GM21529 (cell line): ENCODE measurements around the gene EFCAB7.

Source experiments
- ATAC-seq: cut with Tn5 transposase; IDR thresholded peaks from one replicate; pipeline ENCODE4 v1.9.1; 2021; ENCODE audit not compliant: unreplicated experiment

EFCAB7 gene, protein sequence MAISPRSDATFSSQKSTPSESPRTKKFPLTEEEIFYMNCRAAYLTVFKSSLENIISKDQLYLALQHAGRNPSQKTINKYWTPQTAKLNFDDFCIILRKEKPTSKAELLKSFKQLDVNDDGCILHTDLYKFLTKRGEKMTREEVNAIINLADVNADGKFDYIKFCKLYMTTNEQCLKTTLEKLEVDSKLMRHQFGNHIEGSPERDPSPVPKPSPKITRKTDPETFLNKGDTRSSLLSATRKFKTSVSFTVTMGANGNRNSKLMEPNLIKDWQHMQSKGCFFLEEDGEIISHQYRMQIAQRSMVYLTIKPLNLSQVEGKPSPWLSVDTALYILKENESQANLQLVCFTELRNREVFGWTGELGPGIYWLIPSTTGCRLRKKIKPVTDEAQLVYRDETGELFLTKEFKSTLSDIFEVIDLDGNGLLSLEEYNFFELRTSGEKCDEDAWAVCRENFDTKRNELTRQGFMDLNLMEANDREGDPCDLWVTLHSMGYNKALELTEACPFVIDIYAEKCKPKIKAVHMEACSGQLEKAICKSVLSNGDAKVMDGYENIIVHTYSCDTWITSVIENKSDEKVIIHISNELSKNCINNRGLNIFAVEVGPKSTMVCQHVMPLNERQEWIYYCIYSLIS

GRCh38 chr1:63522891-63523728, at the start of gene EFCAB7, which contains the start of gene ITGB3BP:
Gene EFCAB7, plus strand, starts transcription at chr1:63523525. Its CDS starts 2,048 bp downstream, at chr1:63525573.
Gene ITGB3BP, minus strand, starts transcription at chr1:63523225. Its CDS starts 92 bp downstream, at chr1:63523133.
- peak; percentile 89 for ATAC-seq

- no peak for ATAC-seq
Observed at GRCh38 chr1:63475761-63476160, 47.6 kb upstream of the EFCAB7 start.

- ATAC-seq = no peak
Observed at GRCh38 chr1:63480057-63480456, 43.3 kb upstream of the EFCAB7 start.

DNA sequence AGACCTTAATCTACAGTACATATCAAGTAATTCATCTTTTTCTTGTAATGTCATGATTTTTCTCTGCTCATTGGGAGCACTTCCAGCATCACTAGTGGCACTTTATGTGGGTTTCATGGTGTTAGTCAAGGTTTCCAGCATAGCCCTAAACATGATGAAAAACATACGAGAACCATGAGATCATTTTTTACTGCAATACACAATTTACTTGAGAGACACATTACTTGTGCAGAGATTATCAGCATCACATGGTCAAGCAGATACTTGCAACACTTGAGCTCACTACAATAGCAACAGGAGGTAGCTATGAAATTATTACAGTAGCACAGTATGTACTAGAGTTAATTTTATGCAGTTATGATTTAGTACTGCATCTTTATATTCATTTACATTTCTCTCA, 36.7 kb upstream of the EFCAB7 start:
- no peak for ATAC-seq

- no peak for ATAC-seq
Observed at GRCh38 chr1:63487336-63488065, 35.8 kb upstream of the EFCAB7 start.

DNA sequence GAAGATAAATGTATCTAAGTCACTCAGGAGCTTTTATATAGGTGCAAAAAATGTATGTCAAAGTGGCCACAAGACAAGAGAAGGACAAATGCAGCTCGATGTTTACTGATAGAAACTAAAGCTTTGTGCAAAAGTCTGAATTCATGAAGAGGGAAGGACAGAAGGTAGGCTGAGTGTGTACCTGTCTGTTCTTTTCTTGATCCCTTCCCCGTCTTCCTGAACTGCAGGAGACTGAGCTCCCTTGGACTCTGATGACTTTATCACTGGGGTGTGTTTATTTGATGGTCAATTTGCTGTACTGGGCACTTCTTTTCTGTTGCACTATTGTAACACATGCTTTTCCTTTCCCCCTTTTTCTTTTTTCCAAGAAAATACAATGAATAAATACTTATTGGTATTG, 25.7 kb upstream of the EFCAB7 start:
- no peak for ATAC-seq

DNA sequence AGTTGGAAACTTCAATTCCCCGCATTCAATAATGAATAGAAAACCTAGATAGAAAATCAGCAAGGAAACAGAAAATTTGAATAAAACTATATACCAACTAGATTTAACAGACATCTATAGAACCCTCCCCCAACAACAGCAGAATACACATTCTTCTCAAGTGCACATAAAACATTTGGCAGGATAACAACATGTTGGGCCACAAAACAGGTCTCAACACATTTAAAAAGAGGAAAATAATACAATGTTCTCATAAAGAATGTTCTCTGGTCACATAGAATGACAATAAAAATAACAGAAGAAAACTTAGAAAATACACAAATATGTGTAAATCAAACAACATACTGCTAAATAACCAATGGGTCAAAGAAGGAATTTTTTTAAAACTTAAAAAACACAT, 25.2 kb upstream of the EFCAB7 start:
- ATAC-seq = no peak

DNA sequence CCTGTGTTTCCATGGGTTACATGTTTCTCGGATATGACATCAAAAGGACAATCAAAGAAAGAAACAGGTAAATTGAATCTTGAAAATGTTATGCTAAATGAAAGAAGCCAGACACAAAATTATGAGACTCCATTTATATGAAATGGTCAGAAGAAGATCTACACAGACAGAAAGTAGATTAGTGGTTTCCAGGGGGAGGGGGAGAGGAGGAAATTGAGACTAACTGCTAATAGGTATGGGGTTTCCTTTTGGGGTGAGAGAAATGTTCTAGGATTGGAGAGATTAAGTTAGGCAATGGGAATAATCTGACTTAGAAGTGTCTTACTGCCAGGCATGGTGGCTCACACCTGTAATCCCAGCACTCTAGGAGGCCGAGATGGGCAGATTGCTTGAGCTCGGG, 22.1 kb upstream of the EFCAB7 start:
- no peak for ATAC-seq

DNA sequence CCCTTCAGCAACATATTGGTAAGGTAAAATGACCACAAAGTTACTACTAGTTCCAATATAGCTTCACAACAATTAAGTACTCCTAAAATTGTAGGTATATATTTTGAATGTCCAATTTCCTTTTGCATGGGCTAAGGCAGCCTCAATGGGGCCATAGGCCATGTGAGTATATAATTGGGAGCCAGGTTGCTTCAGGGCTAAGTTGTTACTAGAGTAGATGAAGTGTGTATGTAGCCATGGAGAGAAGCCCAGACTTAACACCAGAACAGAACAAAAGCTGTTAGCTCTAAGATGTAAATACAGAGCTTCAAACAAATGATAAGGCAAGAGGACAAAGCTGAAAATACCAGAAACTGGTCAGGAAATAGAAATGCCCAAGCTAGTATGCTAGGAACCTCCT, 16.5 kb upstream of the EFCAB7 start:
- ATAC-seq = no peak

DNA sequence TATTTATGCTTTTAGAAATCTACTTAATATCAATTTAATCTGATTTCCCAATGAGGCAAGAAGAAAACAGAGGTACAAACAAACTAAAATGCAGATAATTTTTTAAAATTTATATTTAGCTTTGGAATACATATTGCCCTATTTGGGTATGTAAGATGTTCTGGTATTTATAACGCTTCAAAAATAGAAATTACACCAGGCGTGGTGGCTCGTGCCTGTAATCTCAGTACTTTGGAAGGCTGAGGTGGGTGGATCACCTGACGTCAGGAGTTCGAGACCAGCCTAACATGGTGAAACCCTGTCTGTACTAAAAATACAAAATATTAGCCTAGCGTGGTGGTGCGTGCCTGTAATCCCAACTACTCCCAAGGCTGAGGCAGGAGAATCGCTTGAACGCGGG, 13.6 kb upstream of the EFCAB7 start:
- ATAC-seq = no peak

DNA sequence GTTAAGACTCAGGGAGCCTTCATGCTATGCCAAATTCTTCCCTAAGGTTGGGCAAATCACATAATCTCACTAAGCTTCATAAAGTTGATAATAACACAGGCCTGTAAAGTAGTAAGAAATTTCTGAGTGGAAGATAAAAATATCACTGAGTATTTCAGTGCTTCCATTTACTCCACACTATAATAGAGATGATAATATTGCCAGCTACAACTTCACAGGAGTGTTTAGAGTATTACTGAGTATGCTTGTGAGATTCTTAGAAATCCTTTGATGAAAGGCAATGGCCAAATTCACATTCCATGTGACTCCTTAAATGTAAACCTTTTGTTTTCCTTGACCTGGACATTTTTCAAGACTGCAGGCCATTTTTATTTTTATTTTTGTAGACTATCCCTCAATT, 10.7 kb upstream of the EFCAB7 start:
- ATAC-seq = no peak

DNA sequence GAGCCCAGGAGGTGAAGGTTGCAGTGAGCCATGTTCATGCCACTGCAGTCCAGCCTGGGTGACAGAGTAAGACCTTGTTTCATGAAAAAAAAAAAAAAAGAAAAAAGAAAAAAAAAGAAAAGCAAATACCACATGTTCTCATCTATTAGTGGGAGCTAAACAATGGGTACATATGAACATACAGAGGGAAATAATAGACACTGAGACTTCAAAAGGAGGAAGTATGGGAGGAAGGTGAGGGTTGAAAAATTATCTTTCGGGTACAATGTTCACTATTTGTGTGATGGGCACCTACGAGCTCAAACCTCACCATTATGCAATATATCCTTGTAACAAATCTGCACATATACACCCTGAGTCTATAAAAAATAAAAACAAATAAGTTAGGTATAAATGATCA, 6.7 kb upstream of the EFCAB7 start:
- ATAC-seq = no peak

- ATAC-seq = peak; percentile 19
Observed at GRCh38 chr1:63523738-63524137, 413 bp downstream of the EFCAB7 start.

DNA sequence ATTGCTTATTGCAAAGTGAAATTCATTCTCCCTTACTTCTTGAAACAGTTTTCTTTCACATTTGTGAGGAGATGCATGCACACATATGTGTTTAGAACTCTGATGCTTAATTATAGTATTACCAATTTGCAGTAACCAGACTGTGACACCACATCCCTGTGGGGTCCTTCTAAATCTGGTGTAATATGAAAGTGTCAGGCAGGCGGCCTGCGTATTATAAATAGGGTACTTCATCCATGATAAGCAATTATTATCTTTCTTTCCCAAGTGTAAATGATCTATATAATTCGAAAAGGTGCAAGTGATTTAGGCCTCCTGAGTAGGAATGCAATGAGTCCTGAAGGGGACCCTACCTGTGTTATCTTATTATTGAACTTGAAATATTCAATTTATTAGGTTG, 876 bp downstream of the EFCAB7 start:
- no peak for ATAC-seq

DNA sequence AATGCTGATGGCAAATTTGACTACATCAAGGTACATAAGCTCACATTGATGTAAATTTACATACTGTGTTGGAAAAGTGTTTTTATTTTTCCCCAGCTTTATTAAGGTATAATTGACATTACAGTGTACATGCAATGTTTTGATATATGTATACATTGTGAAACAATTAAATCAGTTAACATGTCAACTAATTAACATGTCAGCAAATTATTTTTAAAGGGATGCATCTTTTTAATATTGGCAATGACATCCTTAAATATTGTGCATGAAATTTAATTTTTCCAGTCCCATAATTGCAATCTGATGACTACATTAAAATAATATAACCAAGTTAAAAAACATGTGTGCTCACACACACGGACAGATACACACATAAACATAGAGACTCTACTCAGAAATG, 9.4 kb downstream of the EFCAB7 start:
- ATAC-seq = no peak

- ATAC-seq = no peak
Observed at GRCh38 chr1:63533931-63534330, 10.6 kb downstream of the EFCAB7 start.

GRCh38 chr1:63534406-63534805, 11.1 kb downstream of the EFCAB7 start:
- ATAC-seq = no peak

- ATAC-seq = no peak
Observed at GRCh38 chr1:63537006-63537405, 13.7 kb downstream of the EFCAB7 start.

- no peak for ATAC-seq
Observed at GRCh38 chr1:63537940-63538339, 14.6 kb downstream of the EFCAB7 start.

GRCh38 chr1:63545780-63546179, 22.5 kb downstream of the EFCAB7 start:
- ATAC-seq = no peak
